Measurements from ENCODE around the gene OCA2. TPM values are rescaled to one million over a fixed set of nuclear protein-coding genes. Genes with fewer than 3 reads are reported as not detected.
"Not testable (repeated sequence)": the region's sequence is repeated elsewhere in the genome, so short reads cannot be mapped to it uniquely, and the experiment has no call there.

The OCA2 gene
- total RNA-seq, 1 experiment from 2014 or later, result 0.21 TPM

DNA sequence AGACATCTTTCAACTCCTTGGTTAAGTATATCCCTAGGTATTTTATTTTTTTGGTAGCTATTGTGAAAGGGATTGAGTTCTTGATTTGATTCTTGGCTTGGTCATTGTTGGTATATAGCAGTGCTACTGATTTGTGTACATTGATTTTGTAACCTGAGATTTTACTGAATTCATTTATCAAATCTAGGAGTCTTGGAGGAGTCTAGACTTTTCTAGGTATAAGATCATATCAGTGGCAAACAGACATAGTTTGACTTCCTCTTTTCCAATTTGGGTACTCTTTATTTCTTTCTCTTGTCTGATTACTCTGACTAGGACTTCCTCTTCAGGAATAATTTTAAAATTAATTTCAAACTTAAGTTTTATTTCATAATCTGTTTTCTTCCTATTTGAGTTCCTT lies 125.2 kb downstream of the OCA2 start:
- DNase-seq, result no peak
- H3K36me3 ChIP-seq (replicated peaks; ENCODE audit: control insufficient read depth, insufficient read depth, low read length), result no peaks in the 10 kb centered on the region
- no peak overlapping the region for H3K4me3 ChIP-seq (ENCODE audit: insufficient read depth, low read depth, low read length)
- no peaks in the 10 kb centered on the region for H3K27me3 ChIP-seq (ENCODE audit: control insufficient read depth, insufficient read depth, low read length)

DNA sequence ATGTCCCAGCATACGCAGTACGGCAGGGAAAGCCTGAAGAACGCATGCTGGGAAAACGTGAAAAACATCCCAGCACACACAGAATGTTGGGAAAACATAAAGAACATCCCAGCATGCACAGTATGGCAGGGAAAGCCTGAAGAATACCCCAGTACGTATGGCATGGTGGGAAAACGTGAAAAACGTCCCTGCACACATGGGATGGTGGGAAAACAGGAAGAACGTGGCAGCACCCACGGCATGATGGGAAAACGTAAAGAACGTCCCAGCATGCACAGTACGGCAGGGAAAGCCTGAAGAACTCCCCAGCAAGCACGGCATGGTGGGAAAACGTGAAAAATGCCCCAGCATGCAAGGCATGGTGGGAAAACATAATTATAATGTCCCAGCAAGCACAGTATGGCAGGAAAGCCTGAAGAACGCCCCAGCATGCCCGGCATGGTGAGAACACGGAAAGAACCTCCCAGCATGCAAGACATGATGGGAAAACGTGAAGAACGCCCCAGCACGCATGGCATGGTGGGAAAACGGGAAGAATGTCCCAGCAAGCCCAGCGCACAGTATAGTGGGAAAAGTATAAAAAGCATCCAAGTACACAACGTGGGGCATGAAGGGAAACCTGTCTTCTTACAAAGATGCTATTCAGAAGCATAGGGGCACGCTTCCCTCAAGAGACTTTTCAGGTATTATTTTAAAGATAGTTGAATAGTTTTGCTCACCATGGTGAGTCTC lies 128.3 kb downstream of the OCA2 start:
- DNase-seq, result no peak
- H3K36me3 ChIP-seq (replicated peaks; ENCODE audit: control insufficient read depth, insufficient read depth, low read length), result no peaks in the 10 kb centered on the region
- no peak overlapping the region for H3K4me3 ChIP-seq (ENCODE audit: insufficient read depth, low read depth, low read length)
- H3K27me3 ChIP-seq (ENCODE audit: control insufficient read depth, insufficient read depth, low read length), result no peaks in the 10 kb centered on the region

DNA sequence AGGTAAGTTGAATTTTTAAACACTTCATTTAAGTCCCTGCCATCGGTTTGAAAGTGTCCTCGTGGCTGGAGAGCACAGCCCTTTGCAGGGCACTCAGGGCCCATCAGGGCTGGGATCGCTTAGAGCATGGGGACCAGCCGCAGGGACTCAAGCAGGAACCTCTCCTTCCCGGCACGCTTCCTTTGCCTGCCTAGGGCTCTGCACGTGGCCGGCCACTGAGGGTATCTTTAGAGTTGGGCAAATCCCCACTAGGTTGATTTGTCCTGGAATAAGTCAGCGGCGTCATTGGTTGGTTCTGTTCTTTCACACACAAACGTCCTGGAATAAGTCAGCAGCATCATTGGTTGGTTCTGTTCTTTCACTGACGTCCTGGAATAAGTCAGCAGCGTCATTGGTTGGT lies 131.6 kb downstream of the OCA2 start:
- Histone ChIP-seq H3K27me3 (ENCODE audit: control insufficient read depth, insufficient read depth, low read length) (no peaks in the 10 kb centered on the region), H3K36me3 (replicated peaks; ENCODE audit: control insufficient read depth, insufficient read depth, low read length) (no peaks in the 10 kb centered on the region), H3K4me3 (ENCODE audit: insufficient read depth, low read depth, low read length) (no peak overlapping the region)
- DNase-seq, result no peak

DNA sequence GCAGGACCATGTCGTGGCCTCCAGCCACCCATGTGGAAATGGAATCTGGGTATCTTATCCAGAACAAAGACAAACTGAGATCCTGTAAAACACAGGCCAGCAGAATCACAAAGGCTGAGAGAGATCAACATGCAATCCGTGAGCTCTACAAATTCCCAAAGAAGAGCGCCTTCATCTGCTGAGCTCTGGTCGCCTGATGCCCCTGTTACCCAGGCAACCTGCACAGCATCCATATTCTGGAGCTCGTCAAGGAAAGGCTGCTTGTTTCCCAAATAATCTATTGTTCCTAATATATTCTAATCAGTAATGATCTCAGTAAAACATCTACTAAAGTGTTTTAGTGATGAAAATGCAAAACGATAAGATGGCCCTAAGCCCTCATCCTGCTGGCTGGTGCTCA lies 133.6 kb downstream of the OCA2 start:
- DNase-seq, result no peak
- Histone ChIP-seq H3K27me3 (ENCODE audit: control insufficient read depth, insufficient read depth, low read length) (no peaks in the 10 kb centered on the region), H3K36me3 (replicated peaks; ENCODE audit: control insufficient read depth, insufficient read depth, low read length) (no peaks in the 10 kb centered on the region)

DNA sequence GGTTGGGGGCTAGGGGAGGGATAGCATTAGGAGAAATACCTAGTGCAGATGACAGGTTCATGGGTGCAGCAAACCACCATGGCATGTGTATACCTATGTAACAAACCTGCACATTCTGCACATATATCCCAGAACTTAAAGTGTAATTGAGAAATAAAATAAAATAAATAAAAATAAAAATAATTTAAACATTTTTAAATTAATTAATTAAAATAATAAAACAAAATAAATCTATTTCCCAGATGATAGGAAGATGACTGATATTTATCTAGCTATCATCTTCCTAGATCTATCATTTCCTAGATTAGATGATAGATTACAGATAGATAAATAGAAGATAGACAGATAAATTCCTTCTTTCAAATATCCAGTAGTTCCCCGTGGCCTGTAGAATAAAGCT lies 137.3 kb downstream of the OCA2 start:
- DNase-seq, result no peak
- Histone ChIP-seq H3K36me3 (replicated peaks; ENCODE audit: control insufficient read depth, insufficient read depth, low read length) (no peaks in the 10 kb centered on the region), H3K27me3 (ENCODE audit: control insufficient read depth, insufficient read depth, low read length) (no peaks in the 10 kb centered on the region), H3K4me3 (ENCODE audit: insufficient read depth, low read depth, low read length) (no peak overlapping the region)

More for the DNA sequence above, 133.6 kb downstream of the OCA2 start:
- no peak overlapping the region for H3K4me3 ChIP-seq (ENCODE audit: insufficient read depth, low read depth, low read length)

DNA sequence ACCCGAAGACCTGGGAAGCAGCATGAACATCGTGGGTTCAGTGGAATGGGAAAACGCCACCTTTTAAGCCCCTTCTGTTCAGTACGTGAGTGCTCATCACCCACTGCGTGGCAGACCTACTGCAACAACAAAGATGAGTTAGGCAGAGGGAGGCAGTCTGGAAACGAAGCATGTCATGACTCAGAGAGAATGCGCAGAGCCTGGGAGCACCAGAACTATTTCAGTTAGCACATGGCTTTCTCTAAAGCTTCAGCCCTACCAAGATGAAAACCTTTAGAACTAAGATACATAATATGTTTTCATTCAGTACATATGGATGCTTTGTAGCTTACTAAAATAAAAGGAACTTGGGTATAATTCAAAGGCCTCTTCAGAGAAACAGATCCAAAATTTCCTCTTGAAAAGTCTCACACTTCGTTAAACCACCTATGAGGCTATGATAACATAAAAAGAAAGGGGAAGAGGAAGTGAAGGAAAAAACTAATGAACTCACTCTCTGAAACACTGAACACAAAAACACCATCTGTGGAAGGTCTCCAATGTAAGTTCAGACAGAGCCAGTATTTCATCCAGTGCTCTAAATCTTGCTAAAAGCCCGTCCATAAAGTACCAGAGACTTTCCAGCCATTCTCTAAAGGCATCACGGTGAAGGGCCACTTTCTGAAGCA lies 140.1 kb downstream of the OCA2 start:
- H3K4me3 ChIP-seq (ENCODE audit: insufficient read depth, low read depth, low read length), result no peak overlapping the region
- no peak for DNase-seq
- no peaks in the 10 kb centered on the region for H3K36me3 ChIP-seq (replicated peaks; ENCODE audit: control insufficient read depth, insufficient read depth, low read length)
- H3K27me3 ChIP-seq (ENCODE audit: control insufficient read depth, insufficient read depth, low read length), result no peaks in the 10 kb centered on the region

DNA sequence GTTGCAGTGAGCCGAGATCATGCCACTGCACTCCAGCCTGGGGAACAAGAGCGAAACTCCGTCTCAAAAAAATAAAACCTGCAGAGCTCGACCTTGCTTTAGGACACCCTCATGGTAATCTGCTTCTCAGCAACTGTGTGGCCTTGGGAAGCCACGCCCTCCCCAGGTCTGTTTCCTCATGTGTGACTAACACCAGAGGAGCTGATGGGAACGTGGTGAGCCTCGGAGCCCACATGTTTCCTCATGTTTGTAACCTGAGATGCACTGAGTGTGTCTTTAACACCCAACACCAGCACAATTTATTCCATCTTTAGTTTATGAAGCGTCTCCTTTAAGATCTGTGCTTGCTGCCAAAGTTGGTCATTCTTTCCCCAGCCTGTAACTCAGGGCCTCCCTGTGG lies 142.8 kb downstream of the OCA2 start:
- DNase-seq, result no peak
- Histone ChIP-seq H3K4me3 (ENCODE audit: insufficient read depth, low read depth, low read length) (no peak overlapping the region), H3K27me3 (ENCODE audit: control insufficient read depth, insufficient read depth, low read length) (no peaks in the 10 kb centered on the region), H3K36me3 (replicated peaks; ENCODE audit: control insufficient read depth, insufficient read depth, low read length) (no peaks in the 10 kb centered on the region)

DNA sequence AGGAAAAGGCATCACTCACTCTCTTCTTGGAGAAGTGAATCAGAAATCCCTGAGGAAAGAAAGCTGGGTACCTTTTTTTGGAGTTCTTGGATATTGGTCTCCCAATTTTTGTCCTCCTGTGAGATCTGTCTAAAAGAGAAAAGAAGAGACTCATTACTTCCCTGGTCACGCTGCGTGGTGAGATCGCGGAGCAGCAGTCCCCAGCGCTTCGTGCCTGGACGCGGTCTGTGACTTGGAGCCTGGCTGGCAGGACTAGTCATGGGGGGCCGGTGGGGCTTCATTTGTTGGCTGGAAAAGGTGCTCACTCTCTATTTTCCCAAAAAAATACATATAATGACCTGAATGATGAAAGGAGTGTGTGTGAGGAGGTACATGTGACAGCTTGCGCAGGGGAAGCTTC lies 144.0 kb downstream of the OCA2 start:
- Histone ChIP-seq H3K27me3 (ENCODE audit: control insufficient read depth, insufficient read depth, low read length) (no peaks in the 10 kb centered on the region), H3K36me3 (replicated peaks; ENCODE audit: control insufficient read depth, insufficient read depth, low read length) (no peaks in the 10 kb centered on the region), H3K4me3 (ENCODE audit: insufficient read depth, low read depth, low read length) (no peak overlapping the region)
- no peak for DNase-seq

DNA sequence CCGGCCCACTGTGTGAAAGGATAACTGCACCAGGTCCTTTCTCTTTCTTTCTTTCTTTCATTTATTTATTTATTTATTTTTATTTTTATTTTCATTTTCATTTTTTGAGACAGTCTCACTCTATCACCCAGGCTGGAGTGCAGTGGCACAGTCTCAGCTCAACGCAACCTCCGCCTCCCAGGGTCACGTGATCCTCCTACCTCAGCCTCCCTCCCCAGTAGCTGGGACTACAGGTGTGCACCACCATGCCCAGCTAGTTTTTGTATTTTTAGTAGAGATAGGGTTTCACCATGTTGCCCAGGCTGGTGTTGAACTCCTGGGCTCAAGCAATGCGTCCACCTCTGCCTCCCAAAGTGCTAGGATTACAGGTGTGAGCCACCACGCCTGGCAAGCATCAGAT lies 146.5 kb downstream of the OCA2 start:
- H3K27me3 ChIP-seq (ENCODE audit: control insufficient read depth, insufficient read depth, low read length); DNase-seq; H3K4me3 ChIP-seq (ENCODE audit: insufficient read depth, low read depth, low read length); H3K36me3 ChIP-seq (replicated peaks; ENCODE audit: control insufficient read depth, insufficient read depth, low read length): not testable (repeated sequence)

DNA sequence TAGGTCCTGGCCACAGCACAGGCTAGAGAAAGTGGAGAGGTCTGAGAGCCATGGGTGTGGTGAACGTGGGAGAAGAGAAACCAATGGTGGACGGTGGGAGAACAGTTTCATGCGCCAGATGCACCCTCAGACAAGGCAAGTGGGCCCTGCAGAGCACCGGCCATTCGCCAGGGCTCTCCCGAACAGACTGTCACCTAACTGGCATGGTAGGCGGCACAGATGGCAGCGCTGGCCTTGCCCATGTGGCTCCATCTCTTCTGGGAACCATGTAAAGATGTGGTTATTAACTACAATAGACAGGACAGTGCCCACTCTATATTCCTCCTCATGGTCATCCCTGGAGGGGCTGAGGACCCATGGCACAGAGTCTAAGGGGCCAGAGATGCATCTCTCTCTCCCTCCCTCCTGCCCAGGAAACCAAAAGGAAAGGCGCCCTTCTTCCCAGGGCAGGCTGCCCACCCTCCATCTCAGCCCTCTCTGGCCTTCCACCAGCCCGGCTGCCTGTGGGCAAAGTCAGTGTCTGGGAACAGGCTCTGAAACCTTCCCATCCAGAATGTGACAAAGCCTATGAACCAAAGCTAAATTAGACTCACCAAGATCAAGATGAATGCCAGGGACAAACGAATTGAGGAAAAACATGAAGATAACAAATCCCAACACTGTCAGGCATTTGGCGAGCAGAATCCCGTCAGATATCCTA lies 147.8 kb downstream of the OCA2 start:
- DNase-seq, result no peak
- Histone ChIP-seq H3K27me3 (ENCODE audit: control insufficient read depth, insufficient read depth, low read length) (no peaks in the 10 kb centered on the region), H3K4me3 (ENCODE audit: insufficient read depth, low read depth, low read length) (no peak overlapping the region), H3K36me3 (replicated peaks; ENCODE audit: control insufficient read depth, insufficient read depth, low read length) (no peaks in the 10 kb centered on the region)

DNA sequence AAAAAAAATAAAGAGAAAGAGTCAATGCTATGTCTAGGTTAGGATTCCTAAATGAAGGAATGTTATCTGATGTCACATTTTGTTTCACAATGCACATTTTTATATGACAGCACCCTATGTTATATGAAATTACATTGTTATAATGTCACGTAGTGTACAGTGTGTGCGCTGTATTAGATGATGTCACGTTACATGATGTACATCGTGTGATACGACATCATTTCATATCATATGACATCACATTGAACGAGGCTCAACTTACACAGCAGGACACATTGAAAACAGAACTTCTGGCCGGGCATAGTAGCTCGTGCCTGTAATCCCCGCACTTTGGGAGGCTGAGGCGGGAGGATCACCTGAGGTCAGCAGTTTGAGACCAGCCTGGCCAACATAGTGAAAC lies 150.0 kb downstream of the OCA2 start:
- Histone ChIP-seq H3K4me3 (ENCODE audit: insufficient read depth, low read depth, low read length) (no peak overlapping the region), H3K27me3 (ENCODE audit: control insufficient read depth, insufficient read depth, low read length) (no peaks in the 10 kb centered on the region), H3K36me3 (replicated peaks; ENCODE audit: control insufficient read depth, insufficient read depth, low read length) (no peaks in the 10 kb centered on the region)
- DNase-seq, result no peak

DNA sequence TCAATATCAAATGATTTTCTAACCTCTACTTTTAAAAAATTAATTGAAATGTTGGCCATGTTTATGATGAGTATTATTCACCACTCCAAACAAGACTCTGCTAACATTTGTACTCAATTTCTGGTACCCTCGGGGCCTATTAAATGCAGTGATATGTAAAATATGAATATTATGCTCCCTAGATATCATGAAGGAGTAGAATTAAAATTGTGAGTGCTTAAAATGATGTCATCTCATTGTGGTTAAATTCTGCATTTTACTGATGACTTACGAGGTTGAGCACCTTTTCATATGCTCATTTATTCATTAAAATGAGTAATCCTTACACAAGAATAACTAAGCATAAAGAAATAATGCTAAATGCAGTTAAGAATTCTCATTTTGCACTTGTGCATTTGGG lies 159.9 kb downstream of the OCA2 start:
- H3K36me3 ChIP-seq (replicated peaks; ENCODE audit: control insufficient read depth, insufficient read depth, low read length), result no peaks in the 10 kb centered on the region
- DNase-seq, result no peak

DNA sequence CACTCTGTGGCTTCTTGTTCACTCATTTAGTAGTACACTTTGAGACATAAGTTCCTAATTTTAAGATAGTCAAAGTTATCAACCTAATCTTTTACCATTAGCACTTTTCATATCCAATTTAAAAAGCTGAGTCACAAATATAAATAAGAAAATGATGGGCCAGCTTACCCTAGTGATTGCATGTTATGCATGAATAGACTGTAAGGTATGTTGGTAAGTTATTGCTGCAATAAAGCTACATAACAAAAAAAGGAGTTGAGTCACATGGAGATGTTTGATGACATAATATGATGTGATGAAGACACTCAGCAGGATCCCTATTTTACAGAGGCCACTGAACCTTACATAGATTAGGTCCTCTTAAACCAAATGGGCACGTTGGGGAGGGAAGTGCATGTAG lies 161.3 kb downstream of the OCA2 start:
- H3K27me3 ChIP-seq (ENCODE audit: control insufficient read depth, insufficient read depth, low read length), result no peaks in the 10 kb centered on the region
- DNase-seq, result no peak
- no peaks in the 10 kb centered on the region for H3K36me3 ChIP-seq (replicated peaks; ENCODE audit: control insufficient read depth, insufficient read depth, low read length)
- no peak overlapping the region for H3K4me3 ChIP-seq (ENCODE audit: insufficient read depth, low read depth, low read length)

More for the DNA sequence above, 159.9 kb downstream of the OCA2 start:
- Histone ChIP-seq H3K4me3 (ENCODE audit: insufficient read depth, low read depth, low read length) (no peak overlapping the region), H3K27me3 (ENCODE audit: control insufficient read depth, insufficient read depth, low read length) (no peaks in the 10 kb centered on the region)

DNA sequence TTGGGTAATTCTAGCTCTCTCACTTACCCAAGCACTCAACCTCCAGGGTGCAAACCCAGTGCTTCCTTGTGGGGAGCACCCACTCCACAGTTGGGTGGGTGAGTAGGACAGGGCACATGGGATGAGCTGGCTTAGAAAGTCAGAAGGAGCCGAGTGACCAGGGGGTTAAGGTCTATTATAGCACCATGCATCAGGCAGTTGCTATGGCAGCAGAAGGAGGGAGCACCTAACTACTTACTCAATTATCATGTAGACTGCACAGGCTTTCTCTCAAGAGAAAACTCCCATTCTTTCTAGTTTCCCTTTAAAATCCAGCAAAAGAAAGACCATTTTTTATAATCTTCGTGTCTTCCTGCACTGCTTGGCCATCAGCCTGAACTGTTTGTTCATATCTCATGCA lies 163.0 kb downstream of the OCA2 start:
- Histone ChIP-seq H3K4me3 (ENCODE audit: insufficient read depth, low read depth, low read length) (no peak overlapping the region), H3K27me3 (ENCODE audit: control insufficient read depth, insufficient read depth, low read length) (no peaks in the 10 kb centered on the region)
- no peak for DNase-seq

DNA sequence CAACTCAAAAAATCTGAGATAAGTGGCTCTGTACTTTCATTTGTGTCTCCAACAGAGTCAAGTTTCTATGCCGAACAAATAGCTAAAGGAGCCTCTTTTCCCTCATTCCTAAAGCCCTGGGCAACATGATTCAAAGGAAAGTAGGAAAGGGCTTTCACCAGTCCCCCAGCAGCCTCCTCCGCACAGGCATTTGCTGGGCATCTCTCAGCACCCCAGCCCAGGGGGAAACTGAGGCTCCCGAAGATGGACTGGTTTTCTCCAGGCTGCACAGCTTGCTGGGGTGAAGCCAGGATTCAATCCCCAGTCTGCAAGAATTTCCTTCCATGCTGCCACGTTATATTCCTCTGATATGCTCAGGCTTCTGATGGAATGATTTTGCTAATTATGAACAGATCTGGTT lies 163.8 kb downstream of the OCA2 start:
- Histone ChIP-seq H3K27me3 (ENCODE audit: control insufficient read depth, insufficient read depth, low read length) (no peaks in the 10 kb centered on the region), H3K4me3 (ENCODE audit: insufficient read depth, low read depth, low read length) (no peak overlapping the region), H3K36me3 (replicated peaks; ENCODE audit: control insufficient read depth, insufficient read depth, low read length) (no peaks in the 10 kb centered on the region)
- DNase-seq, result no peak

More for the DNA sequence above, 163.0 kb downstream of the OCA2 start:
- no peaks in the 10 kb centered on the region for H3K36me3 ChIP-seq (replicated peaks; ENCODE audit: control insufficient read depth, insufficient read depth, low read length)
